Left lung (tissue), 10 donors: ENCODE data around the gene TNFAIP8L1. TPM values are rescaled to one million over a fixed set of nuclear protein-coding genes. Genes with fewer than 3 reads are reported as not detected.

Source experiments
- ATAC-seq: fragments of 200-7000 bp; cut with Tn5 transposase; one replicate; pipeline ENCODE4 v1.9.1; 2020; ENCODE audit warnings: moderate library complexity
- DNase-seq, 4 donors: peaks; one replicate each; pipeline ENCODE4 v3.0.0-alpha.2; 2013 to 2020
- H3K27ac ChIP-seq, 2 donors: fragments of 200-600 bp; sonication (generic) in 1 of 2; one replicate each; pipeline versions ENCODE4 v1.5.0 to v1.8.0; 2020 to 2021
- H3K27me3 ChIP-seq, 2 donors: fragments of 200-600 bp; sonication (generic) in 1 of 2; one replicate each; pipeline versions ENCODE4 v1.5.0 to v1.8.0; 2020 to 2021
- H3K36me3 ChIP-seq, 2 donors: fragments of 200-600 bp; sonication (generic) in 1 of 2; one replicate each; pipeline versions ENCODE4 v1.5.0 to v1.8.0; 2020 to 2021
- H3K4me1 ChIP-seq, 2 donors: fragments of 200-600 bp; one replicate each; pipeline ENCODE4 v1.8.0; 2021
- H3K4me3 ChIP-seq, 2 donors: fragments of 200-600 bp; sonication (generic) in 1 of 2; one replicate each; pipeline versions ENCODE4 v1.5.0 to v1.8.0; 2020 to 2021; ENCODE audit warnings: mild to moderate bottlenecking in 1 of 2
- H3K9me3 ChIP-seq, 2 donors: fragments of 200-600 bp; sonication (generic) in 1 of 2; one replicate each; pipeline versions ENCODE4 v1.5.0 to v1.8.0; 2020 to 2021
- CTCF ChIP-seq, 2 donors: fragments of 200-600 bp; sonication (generic) in 1 of 2; IDR thresholded peaks; one replicate each; pipeline versions ENCODE4 v1.5.0 to v1.8.0; 2021; ENCODE audit warnings: antibody characterized with exemption in 2 of 2
- intact Hi-C, 2 donors: fragments of 100-400 bp; cut with DNase I; formaldehyde crosslinking; loops; one replicate each; pipeline versions ENCODE4 v1.11.2 to v1.14.2; 2022
- polyA plus RNA-seq, 6 donors: library from polyadenylated mRNA; unstranded; fragments of 120-200 nt; gene quantifications; one replicate each; pipeline ENCODE4 v1.2.1, GENCODE V29; 2013; ENCODE audit not compliant: insufficient read length in 6 of 6
- total RNA-seq, 2 donors: library from RNA; stranded (reverse); fragmentation: NEBNext Ultra II Directional; extraction: Animal tissue kit (Norgen Biotek cat#: 25700); gene quantifications; one replicate each; pipeline ENCODE4 v1.2.1, GENCODE V29; 2021
- donor health status: DM: no; HTN: yes; CAD: no.
- donor health status: DM: no; HTN: no; CAD: no.

Gene TNFAIP8L1
- total and polyA plus RNA-seq, 8 donors: 5.9 to 17.9 (median 15.9) TPM

- Histone ChIP-seq H3K4me3 (no peak overlapping the region), H3K27ac (no peak overlapping the region), H3K27me3 (no peaks in the 10 kb centered on the region), H3K4me1 (no peaks in the 10 kb centered on the region), H3K36me3 (peaks cover 0 to 98% of the 10 kb centered on the region in 2 donors), H3K9me3 (no peaks in the 10 kb centered on the region)
- TF ChIP-seq CTCF (IDR thresholded peaks at IDR 0.05): no peak
- intact Hi-C loops: no loop called here
- DNase-seq: no peak
- ATAC-seq: no peak
These were observed 48.1 kb downstream of the TNFAIP8L1 start for GRCh38 chr19:4687396-4687795.

- no peaks in the 10 kb centered on the region for H3K27me3 ChIP-seq
- H3K9me3 ChIP-seq: no peaks in the 10 kb centered on the region
- H3K36me3 ChIP-seq: peaks cover 0 to 98% of the 10 kb centered on the region in 2 donors
- no peak overlapping the region for H3K27ac ChIP-seq
- DNase-seq (no peak), ATAC-seq (no peak)
- no peak overlapping the region for H3K4me3 ChIP-seq
- H3K4me1 ChIP-seq: no peaks in the 10 kb centered on the region
- TF ChIP-seq CTCF (IDR thresholded peaks at IDR 0.05): no peak
- intact Hi-C loops: no loop called here
These were observed 49.3 kb downstream of the TNFAIP8L1 start for GRCh38 chr19:4688587-4688986.

DNA sequence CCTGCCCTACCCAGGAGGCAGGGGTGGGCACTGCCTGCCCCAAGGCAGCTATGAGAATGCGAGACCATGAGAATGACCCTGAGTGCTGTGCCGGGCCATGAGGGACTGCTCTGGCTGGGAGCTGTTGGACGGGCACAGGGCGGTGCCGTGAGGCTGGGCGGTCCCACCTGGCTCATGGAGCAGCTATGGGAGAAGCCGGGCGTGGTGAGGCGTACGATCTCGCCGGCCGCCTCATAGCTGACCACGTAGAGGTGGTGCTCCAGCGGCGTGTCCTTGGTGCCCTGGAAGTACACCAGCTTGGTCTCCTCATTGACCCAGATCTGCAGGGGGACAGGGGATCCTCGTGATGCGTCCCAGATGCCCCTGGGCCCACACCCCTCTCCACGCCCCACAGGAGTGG lies 50.1 kb downstream of the TNFAIP8L1 start:
- Histone ChIP-seq H3K4me3 (no peak overlapping the region), H3K27ac (no peak overlapping the region), H3K27me3 (no peaks in the 10 kb centered on the region), H3K36me3 (peaks cover 0 to 98% of the 10 kb centered on the region in 2 donors), H3K4me1 (no peaks in the 10 kb centered on the region), H3K9me3 (no peaks in the 10 kb centered on the region)
- no peak for TF ChIP-seq CTCF (IDR thresholded peaks at IDR 0.05)
- DNase-seq: no peak
- intact Hi-C loops: no loop called here
- no peak for ATAC-seq

DNA sequence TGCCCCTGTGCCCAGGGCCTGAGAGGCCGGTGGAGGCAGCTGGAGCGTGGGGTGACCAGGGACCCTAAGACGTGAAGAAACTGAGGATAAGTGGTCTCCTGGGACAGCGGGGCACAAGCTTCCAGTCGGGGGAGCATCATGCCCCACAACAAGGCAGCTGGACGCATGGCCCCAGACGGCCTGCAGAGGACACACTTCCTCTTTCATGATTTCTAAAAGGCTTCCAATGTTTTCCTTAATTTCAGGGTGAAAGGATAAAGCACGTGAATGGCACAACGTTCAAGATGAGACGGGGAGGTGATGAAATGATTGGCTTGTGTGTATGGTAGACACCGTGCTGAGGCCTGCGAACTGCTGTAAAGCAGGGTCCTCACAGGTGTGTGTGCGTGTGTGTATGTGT lies 51.0 kb downstream of the TNFAIP8L1 start:
- H3K4me3 ChIP-seq: no peak overlapping the region
- peaks cover 0 to 98% of the 10 kb centered on the region in 2 donors for H3K36me3 ChIP-seq
- DNase-seq: no peak
- TF ChIP-seq CTCF (IDR thresholded peaks at IDR 0.05): no peak
- no peaks in the 10 kb centered on the region for H3K9me3 ChIP-seq
- H3K27ac ChIP-seq: peak overlapping the region in 1 of 2 donors; percentile 55
- intact Hi-C loops: no loop called here
- no peaks in the 10 kb centered on the region for H3K4me1 ChIP-seq
- ATAC-seq: peak; percentile 5
- no peaks in the 10 kb centered on the region for H3K27me3 ChIP-seq

GRCh38 chr19:4691373-4691772 lies 52.1 kb downstream of the TNFAIP8L1 start:
- peak overlapping the region; percentile 39 to 55 for H3K27ac ChIP-seq
- ATAC-seq (peak; percentile 34), DNase-seq (peak in 1 of 4 donors; percentile 72)
- TF ChIP-seq CTCF (IDR thresholded peaks at IDR 0.05): no peak
- H3K36me3 ChIP-seq: peaks cover 0 to 98% of the 10 kb centered on the region in 2 donors
- no peaks in the 10 kb centered on the region for H3K27me3 ChIP-seq
- no peak overlapping the region for H3K4me3 ChIP-seq
- intact Hi-C loops: no loop called here
- no peaks in the 10 kb centered on the region for H3K4me1 ChIP-seq
- no peaks in the 10 kb centered on the region for H3K9me3 ChIP-seq
